ENCODE results near the gene ZDHHC23. TPM values are rescaled to one million over a fixed set of nuclear protein-coding genes. Genes with fewer than 3 reads are reported as not detected.

The ZDHHC23 gene
- polyA plus RNA-seq, 2 donors: 1.6 to 2.1 TPM

DNA sequence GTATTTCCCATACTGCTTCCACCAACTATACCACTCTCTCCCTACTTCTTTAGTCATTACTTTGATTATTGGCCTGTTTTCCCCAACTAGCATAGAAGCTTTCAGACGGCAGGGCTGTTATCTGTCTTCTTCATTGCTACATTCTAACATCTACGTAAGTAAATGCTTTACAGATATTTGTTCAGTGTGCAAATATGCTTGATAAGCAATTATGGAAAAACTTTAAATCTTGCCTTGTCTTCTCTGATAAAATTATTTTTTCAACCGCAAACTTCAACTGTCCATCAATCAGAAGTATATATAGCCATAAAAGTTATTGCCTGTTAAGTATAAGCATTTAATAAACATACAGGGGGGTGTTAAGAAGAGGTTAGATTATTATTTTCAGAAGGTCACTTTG lies 35.7 kb downstream of the ZDHHC23 start:
- no peaks in the 10 kb centered on the region for H3K36me3 ChIP-seq (ENCODE audit: control insufficient read depth in 2 of 2, insufficient read depth in 2 of 2, low read length in 1 of 2)
- no peaks in the 10 kb centered on the region for H3K27me3 ChIP-seq (ENCODE audit: control insufficient read depth in 1 of 2, insufficient read depth in 2 of 2, low read length in 2 of 2)
- H3K4me3 ChIP-seq (ENCODE audit: low read depth in 1 of 2, low read length in 2 of 2): no peak overlapping the region
- H3K4me1 ChIP-seq (ENCODE audit: control insufficient read depth in 2 of 2, insufficient read depth in 2 of 2, low read length in 1 of 2): no peaks in the 10 kb centered on the region
- WGBS, 2 donors: 87 to 95% methylated on average over 3 of the region's 3 CpGs
- no peak overlapping the region for H3K27ac ChIP-seq (ENCODE audit: low read depth in 2 of 2, low read length in 1 of 2)
- H3K9me3 ChIP-seq (ENCODE audit: control insufficient read depth in 2 of 2, insufficient read depth in 1 of 2, low read depth in 1 of 2, low read length in 1 of 2): no peaks in the 10 kb centered on the region

DNA sequence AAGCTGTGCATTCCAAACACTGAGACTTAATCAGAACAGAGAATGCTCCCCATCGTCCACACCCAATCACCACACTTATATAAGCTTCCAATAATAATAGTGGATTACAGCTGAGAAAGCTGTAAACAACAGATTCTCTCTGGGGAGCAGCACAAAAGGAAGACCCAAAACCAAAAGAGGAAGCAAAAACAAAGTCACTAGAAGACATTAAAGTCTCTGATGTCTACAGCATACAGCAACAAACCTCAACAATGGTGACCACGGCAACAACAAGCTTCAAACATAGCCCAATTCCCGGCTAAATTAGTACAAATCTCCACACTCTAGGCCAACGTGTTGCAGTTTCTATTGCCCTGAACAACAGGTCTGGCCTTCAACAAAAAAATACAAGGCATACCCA lies 37.7 kb downstream of the ZDHHC23 start:
- no peak overlapping the region for H3K27ac ChIP-seq (ENCODE audit: low read depth in 2 of 2, low read length in 1 of 2)
- H3K27me3 ChIP-seq (ENCODE audit: control insufficient read depth in 1 of 2, insufficient read depth in 2 of 2, low read length in 2 of 2): no peaks in the 10 kb centered on the region
- H3K9me3 ChIP-seq (ENCODE audit: control insufficient read depth in 2 of 2, insufficient read depth in 1 of 2, low read depth in 1 of 2, low read length in 1 of 2): no peaks in the 10 kb centered on the region
- no peak overlapping the region for H3K4me3 ChIP-seq (ENCODE audit: low read depth in 1 of 2, low read length in 2 of 2)
- WGBS, 2 donors: 55 to 62% methylated on average over 4 of the region's 4 CpGs
- H3K4me1 ChIP-seq (ENCODE audit: control insufficient read depth in 2 of 2, insufficient read depth in 2 of 2, low read length in 1 of 2): no peaks in the 10 kb centered on the region
- H3K36me3 ChIP-seq (ENCODE audit: control insufficient read depth in 2 of 2, insufficient read depth in 2 of 2, low read length in 1 of 2): no peaks in the 10 kb centered on the region

DNA sequence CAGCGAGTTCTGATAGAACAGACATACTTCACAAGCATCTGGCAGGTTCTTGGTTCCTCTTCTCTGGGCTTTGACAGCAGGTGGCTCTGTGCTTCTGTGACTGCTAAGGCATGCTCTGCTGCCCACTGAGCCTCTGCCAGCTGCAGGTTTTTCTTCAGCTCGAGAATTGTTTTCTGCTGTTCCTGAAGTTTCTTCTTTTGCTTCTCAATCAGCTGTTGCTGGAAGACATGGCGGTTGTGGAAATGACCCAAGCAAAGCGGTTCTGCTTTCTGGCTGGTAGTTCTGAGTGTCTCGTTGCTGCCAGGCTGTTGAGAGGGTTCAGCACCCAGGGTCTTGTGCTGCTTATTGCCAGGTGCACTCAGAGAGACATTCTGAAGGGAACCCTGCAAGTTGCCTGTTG lies 57.7 kb downstream of the ZDHHC23 start:
- H3K9me3 ChIP-seq (ENCODE audit: control insufficient read depth in 2 of 2, insufficient read depth in 1 of 2, low read depth in 1 of 2, low read length in 1 of 2): peaks cover 0 to 6% of the 10 kb centered on the region in 2 donors
- peaks cover 0 to 6% of the 10 kb centered on the region in 2 donors for H3K36me3 ChIP-seq (ENCODE audit: control insufficient read depth in 2 of 2, insufficient read depth in 2 of 2, low read length in 1 of 2)
- H3K4me1 ChIP-seq (ENCODE audit: control insufficient read depth in 2 of 2, insufficient read depth in 2 of 2, low read length in 1 of 2): no peaks in the 10 kb centered on the region
- no peak overlapping the region for H3K4me3 ChIP-seq (ENCODE audit: low read depth in 1 of 2, low read length in 2 of 2)
- 94% methylated on average over 5 of the region's 5 CpGs for WGBS, 2 donors
- H3K27me3 ChIP-seq (ENCODE audit: control insufficient read depth in 1 of 2, insufficient read depth in 2 of 2, low read length in 2 of 2): no peaks in the 10 kb centered on the region
- H3K27ac ChIP-seq (ENCODE audit: low read depth in 2 of 2, low read length in 1 of 2): no peak overlapping the region

- no peaks in the 10 kb centered on the region for H3K9me3 ChIP-seq (ENCODE audit: control insufficient read depth in 2 of 2, insufficient read depth in 1 of 2, low read depth in 1 of 2, low read length in 1 of 2)
- H3K27ac ChIP-seq (ENCODE audit: low read depth in 2 of 2, low read length in 1 of 2): no peak overlapping the region
- no peak overlapping the region for H3K4me3 ChIP-seq (ENCODE audit: low read depth in 1 of 2, low read length in 2 of 2)
- WGBS, 2 donors: 88 to 90% methylated on average over 2 of the region's 2 CpGs
- H3K27me3 ChIP-seq (ENCODE audit: control insufficient read depth in 1 of 2, insufficient read depth in 2 of 2, low read length in 2 of 2): no peaks in the 10 kb centered on the region
- H3K4me1 ChIP-seq (ENCODE audit: control insufficient read depth in 2 of 2, insufficient read depth in 2 of 2, low read length in 1 of 2): no peaks in the 10 kb centered on the region
- H3K36me3 ChIP-seq (ENCODE audit: control insufficient read depth in 2 of 2, insufficient read depth in 2 of 2, low read length in 1 of 2): peaks cover 0 to 2% of the 10 kb centered on the region in 2 donors
These were observed 63.4 kb downstream of the ZDHHC23 start for GRCh38 chr3:114011059-114011797.

Other genes starting within 250 kb of the ZDHHC23 start
- gene NAA50, start 201.8 kb upstream of the ZDHHC23 start, polyA plus RNA-seq: 10 to 100 TPM; 24.7 to 69.7 TPM
- 10 to 100 TPM; 16.1 to 16.6 TPM for gene ATP6V1A, start 201.0 kb upstream of the ZDHHC23 start, polyA plus RNA-seq
- gene GRAMD1C, start 109.2 kb upstream of the ZDHHC23 start, polyA plus RNA-seq: 10 to 100 TPM in 1 of 2 donors, 1 to 10 TPM in 1; 5.9 to 21.1 TPM
- gene CCDC191, start 108.5 kb downstream of the ZDHHC23 start, polyA plus RNA-seq: 1 to 10 TPM; 1.0 to 2.9 TPM
- 1 to 10 TPM; 4.6 to 6.3 TPM for gene QTRT2, start 108.7 kb downstream of the ZDHHC23 start, polyA plus RNA-seq
- gene DRD3, start 231.0 kb downstream of the ZDHHC23 start, polyA plus RNA-seq: not detected